WTC11 (cell line): ENCODE data around the gene ARL8A. TPM values are rescaled to one million over a fixed set of nuclear protein-coding genes. Genes with fewer than 3 reads are reported as not detected.

ENCODE experiments used
- ATAC-seq: fragments of 200-7000 bp; cut with Tn5 transposase; 2 replicates; pipeline ENCODE4 v1.10.0; 2021; ENCODE audit warnings: mild to moderate bottlenecking, moderate library complexity
- CTCF ChIA-PET: fragments of 300-600 bp; sonication (Branson Sonifier 250); formaldehyde crosslinking; loops from one replicate; lab custom pipeline; 2021; ENCODE audit warnings: antibody characterized with exemption; lab: Charles Lee
- POLR2A ChIA-PET: fragments of 350-600 bp; sonication (Branson Sonifier 250); formaldehyde crosslinking; loops from one replicate; lab custom pipeline; 2021; ENCODE audit warnings: antibody characterized with exemption; lab: Charles Lee
- DNase-seq: peaks from one replicate; pipeline ENCODE4 v3.0.0; 2021; ENCODE audit warnings: low spot score
- H3K27ac Mint-ChIP-seq: 2 replicates; pipeline ENCODE4 v1.8.0; 2021; ENCODE audit warnings: mixed read lengths
- H3K27me3 Mint-ChIP-seq: 2 replicates; pipeline ENCODE4 v1.8.0; 2021; ENCODE audit warnings: low read depth, mild to moderate bottlenecking, moderate library complexity, mixed read lengths
- H3K36me3 Mint-ChIP-seq: 2 replicates; pipeline ENCODE4 v1.8.0; 2021; ENCODE audit warnings: mixed read lengths
- H3K4me1 Mint-ChIP-seq: 2 replicates; pipeline ENCODE4 v1.8.0; 2022; ENCODE audit warnings: mixed read lengths
- H3K4me3 Mint-ChIP-seq: 2 replicates; pipeline ENCODE4 v1.8.0; 2021; ENCODE audit warnings: mild to moderate bottlenecking, moderate library complexity, mixed read lengths
- H3K9me3 Mint-ChIP-seq: 2 replicates; pipeline ENCODE4 v1.8.0; 2021; ENCODE audit warnings: mixed read lengths
- ATF2 ChIP-seq: sonication (generic); formaldehyde crosslinking; IDR thresholded peaks from 2 replicates; pipeline ENCODE4 v1.8.1; 2022; ENCODE audit warnings: low read depth, missing genetic modification reagents, borderline replicate concordance
- E2F1 ChIP-seq: sonication (generic); formaldehyde crosslinking; IDR thresholded peaks from 2 replicates; pipeline ENCODE4 v1.8.0; 2022; ENCODE audit warnings: mild to moderate bottlenecking, missing genetic modification reagents
- ESRRA ChIP-seq: sonication (generic); formaldehyde crosslinking; IDR thresholded peaks from 2 replicates; pipeline ENCODE4 v1.8.1; 2022; ENCODE audit warnings: mild to moderate bottlenecking, missing genetic modification reagents, borderline replicate concordance
- IRF1 ChIP-seq: sonication (generic); formaldehyde crosslinking; IDR thresholded peaks from 2 replicates; pipeline ENCODE4 v1.8.0; 2023; ENCODE audit warnings: missing genetic modification reagents
- IRF2 ChIP-seq: sonication (generic); formaldehyde crosslinking; IDR thresholded peaks from 2 replicates; pipeline ENCODE4 v1.8.0; 2022; ENCODE audit warnings: low read depth, missing genetic modification reagents, borderline replicate concordance
- KAT7 ChIP-seq: sonication (generic); formaldehyde crosslinking; IDR thresholded peaks from 2 replicates; pipeline ENCODE4 v1.8.1; 2023; ENCODE audit warnings: missing genetic modification reagents, mild to moderate bottlenecking, borderline replicate concordance
- NFATC4 ChIP-seq: fragments of 250-450 bp; sonication (Bioruptor Pico); IDR thresholded peaks from 2 replicates; pipeline ENCODE4 v1.9.0; 2021; ENCODE audit warnings: mild to moderate bottlenecking
- PRDM15 ChIP-seq: sonication (generic); formaldehyde crosslinking; IDR thresholded peaks from 2 replicates; pipeline ENCODE4 v1.8.0; 2022; ENCODE audit warnings: missing genetic modification reagents
- SMAD4 ChIP-seq: sonication (generic); formaldehyde crosslinking; IDR thresholded peaks from 2 replicates; pipeline ENCODE4 v1.8.0; 2022; ENCODE audit warnings: mild to moderate bottlenecking, missing genetic modification reagents
- ZNF232 ChIP-seq: sonication (generic); formaldehyde crosslinking; IDR thresholded peaks from 2 replicates; pipeline ENCODE4 v1.8.0; 2022; ENCODE audit warnings: mild to moderate bottlenecking, missing genetic modification reagents
- ZNF512 ChIP-seq: sonication (generic); formaldehyde crosslinking; IDR thresholded peaks from 2 replicates; pipeline ENCODE4 v1.8.1; 2022; ENCODE audit warnings: missing genetic modification reagents, borderline replicate concordance
- total RNA-seq: library from RNA; stranded (reverse); gene quantifications from 3 replicates; pipeline ENCODE4 v1.2.3, GENCODE V29; 2021
- TF ChIP-seq, protein P1 (sequence below): sonication (generic); formaldehyde crosslinking; IDR thresholded peaks from 2 replicates; pipeline ENCODE4 v1.8.1; 2023; ENCODE audit warnings: mild to moderate bottlenecking, moderate library complexity, missing genetic modification reagents
- TF ChIP-seq, protein P2 (sequence below): sonication (generic); formaldehyde crosslinking; IDR thresholded peaks from 2 replicates; pipeline ENCODE4 v1.8.0; 2022; ENCODE audit warnings: mild to moderate bottlenecking, missing genetic modification reagents

ARL8A gene
- total RNA-seq, 1 experiment from 2014 or later, result 47.2 TPM

DNA sequence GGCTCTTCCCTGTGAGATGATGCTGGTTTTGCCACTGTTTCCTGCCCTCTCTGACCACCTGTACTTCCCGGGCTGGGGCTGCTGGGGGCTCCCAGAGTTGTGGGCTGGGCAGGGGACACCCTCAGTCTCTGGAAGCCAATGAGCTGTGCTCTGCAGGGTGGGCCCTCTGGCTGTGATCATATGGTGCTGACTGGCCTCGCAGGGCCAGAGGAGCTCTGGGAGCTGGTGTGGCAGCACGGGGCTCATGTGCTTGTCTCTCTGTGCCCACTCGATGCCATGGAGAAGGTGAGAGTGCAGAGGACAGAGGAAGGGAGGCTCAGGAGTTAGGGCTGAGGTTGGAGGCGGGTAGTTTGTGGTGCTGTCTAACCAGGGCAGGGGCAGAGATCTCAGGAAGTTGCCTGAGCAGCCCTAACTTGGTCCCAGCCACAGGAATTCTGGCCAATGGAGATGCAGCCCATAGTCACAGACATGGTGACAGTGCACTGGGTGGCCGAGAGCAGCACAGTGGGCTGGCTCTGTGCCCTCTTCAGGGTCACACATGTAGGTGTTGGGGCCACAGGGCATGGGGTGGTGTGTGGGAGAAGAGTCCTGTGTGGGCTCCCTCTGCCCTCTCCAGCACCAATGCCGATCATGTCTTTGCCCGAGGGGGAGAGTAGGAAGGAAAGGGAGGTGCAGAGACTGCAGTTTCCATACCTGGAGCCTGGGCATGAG is 43.3 kb upstream of the ARL8A start:
- Mint-ChIP-seq H3K36me3 (no peaks in the 10 kb centered on the region), H3K4me1 (peaks cover 13% of the 10 kb centered on the region), H3K27me3 (peaks cover 4% of the 10 kb centered on the region; the same call in 1 of the 2 replicates), H3K9me3 (no peaks in the 10 kb centered on the region), H3K4me3 (no peak overlapping the region), H3K27ac (no peak overlapping the region)
- ATAC-seq (no peak), DNase-seq (no peak)
- POLR2A ChIA-PET, result interaction anchor here (0.5 kb wide), 1 partner anchor 1809 kb away, joined by 3 read pairs; no protein-coding TSS in a partner anchor
- CTCF ChIA-PET, result interaction anchor here (0.8 to 3.8 kb wide), 6 partner anchors 8 to 142 kb away, joined by 4 to 49 read pairs (median 22); no protein-coding TSS in a partner anchor
- TF ChIP-seq ZNF512 (CRISPR knock-in tag), result no peak
- TF ChIP-seq IRF2 (CRISPR knock-in tag), result no peak
- TF ChIP-seq, protein P1, sequence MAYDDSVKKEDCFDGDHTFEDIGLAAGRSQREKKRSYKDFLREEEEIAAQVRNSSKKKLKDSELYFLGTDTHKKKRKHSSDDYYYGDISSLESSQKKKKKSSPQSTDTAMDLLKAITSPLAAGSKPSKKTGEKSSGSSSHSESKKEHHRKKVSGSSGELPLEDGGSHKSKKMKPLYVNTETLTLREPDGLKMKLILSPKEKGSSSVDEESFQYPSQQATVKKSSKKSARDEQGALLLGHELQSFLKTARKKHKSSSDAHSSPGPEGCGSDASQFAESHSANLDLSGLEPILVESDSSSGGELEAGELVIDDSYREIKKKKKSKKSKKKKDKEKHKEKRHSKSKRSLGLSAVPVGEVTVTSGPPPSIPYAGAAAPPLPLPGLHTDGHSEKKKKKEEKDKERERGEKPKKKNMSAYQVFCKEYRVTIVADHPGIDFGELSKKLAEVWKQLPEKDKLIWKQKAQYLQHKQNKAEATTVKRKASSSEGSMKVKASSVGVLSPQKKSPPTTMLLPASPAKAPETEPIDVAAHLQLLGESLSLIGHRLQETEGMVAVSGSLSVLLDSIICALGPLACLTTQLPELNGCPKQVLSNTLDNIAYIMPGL (CRISPR knock-in tag), result no peak
- TF ChIP-seq IRF1 (CRISPR knock-in tag), result no peak
- no peak for TF ChIP-seq ZNF232 (CRISPR knock-in tag)
- TF ChIP-seq, protein P2, sequence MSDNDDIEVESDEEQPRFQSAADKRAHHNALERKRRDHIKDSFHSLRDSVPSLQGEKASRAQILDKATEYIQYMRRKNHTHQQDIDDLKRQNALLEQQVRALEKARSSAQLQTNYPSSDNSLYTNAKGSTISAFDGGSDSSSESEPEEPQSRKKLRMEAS, result no peak
- TF ChIP-seq SMAD4 (CRISPR knock-in tag), result no peak
- no peak for TF ChIP-seq E2F1 (CRISPR knock-in tag)
- TF ChIP-seq NFATC4 (CRISPR knock-in tag), result no peak
- no peak for TF ChIP-seq KAT7
- TF ChIP-seq PRDM15, result no peak
- no peak for TF ChIP-seq ESRRA (CRISPR knock-in tag)
- no peak for TF ChIP-seq ATF2 (CRISPR knock-in tag)
